Kidney glomerular epithelial cell (primary cell): ENCODE results near the gene TMEM169.
"Not testable (repeated sequence)": the region's sequence is repeated elsewhere in the genome, so short reads cannot be mapped to it uniquely, and the experiment has no call there.

ENCODE experiments used
- DNase-seq: peaks from one replicate; lab custom pipeline; 2025; lab: John Stamatoyannopoulos, UW

Gene TMEM169

DNA sequence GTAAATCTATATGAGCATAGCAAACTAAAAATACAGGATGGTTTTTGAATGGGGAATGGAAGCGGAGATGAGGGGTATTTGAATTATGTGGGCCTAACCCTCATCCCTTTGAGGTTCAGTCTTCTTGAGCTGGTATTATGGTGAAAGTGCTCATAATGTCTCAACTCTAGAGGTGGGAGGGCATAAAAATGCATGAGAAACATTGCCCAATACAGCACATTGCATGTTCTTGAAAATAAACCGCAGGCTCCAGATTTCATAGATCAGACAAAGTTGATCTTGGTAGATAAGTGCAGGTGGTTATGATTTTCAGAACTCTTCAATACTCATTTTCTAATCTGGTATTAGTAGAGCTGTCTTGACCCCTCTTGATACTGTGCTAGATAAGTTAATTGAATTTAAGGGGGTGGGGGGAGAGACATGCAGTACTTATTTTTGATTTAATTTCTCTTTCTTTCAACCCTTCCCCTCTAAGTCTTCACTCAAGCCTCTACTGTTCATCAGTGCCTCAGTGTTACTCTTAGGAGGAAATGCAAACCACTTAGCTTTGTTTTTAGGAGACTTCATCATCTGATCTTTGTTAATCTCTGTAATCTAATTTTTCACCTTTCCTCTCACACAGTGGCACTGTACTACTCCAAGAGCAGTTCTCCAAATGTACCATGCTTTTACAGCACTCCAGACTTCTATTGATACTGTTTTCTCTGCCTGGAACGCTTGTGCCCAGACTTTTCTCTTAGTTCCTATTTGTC lies 49.6 kb downstream of the TMEM169 start:
- no peak for DNase-seq

DNA sequence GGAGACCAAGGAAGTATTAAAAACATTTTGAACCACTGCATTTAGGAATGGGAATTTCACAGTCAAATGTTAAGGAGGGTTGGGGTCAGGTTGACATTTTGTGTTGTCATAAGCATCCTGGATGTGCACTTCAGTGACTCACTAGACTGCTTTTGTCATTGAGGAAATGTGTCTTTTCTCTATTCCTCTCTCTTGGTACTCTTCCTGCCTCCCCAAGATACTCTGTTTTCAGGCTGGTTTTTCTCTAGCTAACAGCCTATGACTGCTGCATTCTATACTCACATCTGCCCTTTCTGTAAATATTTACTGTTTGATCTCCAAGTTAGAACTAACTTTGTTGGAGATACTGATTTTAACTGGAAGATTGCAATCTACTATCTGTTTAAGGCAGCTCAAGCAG lies 50.9 kb downstream of the TMEM169 start:
- DNase-seq = no peak

DNA sequence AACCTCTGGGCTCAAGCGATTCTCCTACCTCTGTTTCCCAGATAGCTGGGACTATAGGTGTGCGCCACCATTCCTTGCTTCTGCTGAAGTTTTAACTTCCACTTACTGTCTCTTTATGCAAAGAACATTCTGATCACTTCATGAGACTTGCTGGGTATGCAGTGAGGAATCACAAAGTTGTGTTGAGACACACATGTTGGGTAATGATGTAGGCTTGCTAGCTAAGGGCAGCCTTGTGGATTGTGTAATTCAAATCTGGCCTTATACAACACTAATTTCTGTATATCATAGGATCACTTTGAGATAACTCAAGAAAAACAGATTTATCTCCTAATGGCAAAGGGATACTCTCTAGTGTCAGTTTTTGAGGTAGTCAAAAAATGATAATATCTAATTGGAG lies 51.7 kb downstream of the TMEM169 start:
- DNase-seq = no peak

DNA sequence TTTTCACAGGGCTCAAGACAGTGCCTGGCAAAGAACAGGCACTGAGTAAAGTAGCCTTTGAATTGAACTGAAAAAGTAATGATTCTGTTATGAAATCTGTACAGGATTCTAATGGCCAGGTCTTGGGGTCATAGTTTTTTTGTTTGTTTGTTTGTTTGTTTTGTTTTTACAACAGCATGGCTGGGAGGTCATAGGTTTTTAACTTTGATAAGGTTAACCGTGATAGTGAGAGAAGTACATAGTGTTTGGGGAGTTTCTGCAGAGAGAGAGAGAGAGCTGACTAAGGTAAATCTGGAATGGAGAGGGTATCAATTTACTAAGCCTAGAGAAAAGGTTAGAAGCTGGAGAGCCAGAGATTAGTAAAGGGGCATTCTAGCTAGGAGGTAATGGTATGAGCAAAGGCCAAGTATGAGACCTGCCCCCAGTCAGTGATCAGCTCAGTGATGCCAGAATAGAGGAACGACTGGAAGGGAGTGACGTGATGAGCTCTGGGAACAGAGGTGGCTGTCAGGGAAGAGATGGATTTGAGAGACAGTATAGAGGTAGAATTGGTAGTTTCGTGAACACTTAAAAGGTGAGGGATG lies 53.3 kb downstream of the TMEM169 start:
- no peak for DNase-seq

DNA sequence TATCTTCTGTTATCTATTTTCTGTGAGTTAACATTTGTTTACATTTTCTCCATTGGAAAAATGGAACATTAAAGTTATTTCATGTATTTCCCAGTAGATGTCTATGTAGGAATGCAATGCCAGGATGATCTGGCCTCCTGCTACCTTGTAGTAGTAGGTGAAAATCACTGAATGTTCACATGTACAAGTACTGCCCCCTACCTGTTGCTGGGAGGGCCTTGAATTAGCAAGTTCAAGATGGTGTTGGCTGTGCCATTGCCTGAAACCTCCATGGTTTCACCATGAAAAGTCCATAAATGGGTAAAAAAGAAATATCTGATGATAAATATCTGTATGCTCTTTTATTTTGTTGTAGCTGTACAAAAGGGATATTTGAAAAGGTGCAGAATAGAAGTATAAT lies 58.2 kb downstream of the TMEM169 start:
- no peak for DNase-seq

DNA sequence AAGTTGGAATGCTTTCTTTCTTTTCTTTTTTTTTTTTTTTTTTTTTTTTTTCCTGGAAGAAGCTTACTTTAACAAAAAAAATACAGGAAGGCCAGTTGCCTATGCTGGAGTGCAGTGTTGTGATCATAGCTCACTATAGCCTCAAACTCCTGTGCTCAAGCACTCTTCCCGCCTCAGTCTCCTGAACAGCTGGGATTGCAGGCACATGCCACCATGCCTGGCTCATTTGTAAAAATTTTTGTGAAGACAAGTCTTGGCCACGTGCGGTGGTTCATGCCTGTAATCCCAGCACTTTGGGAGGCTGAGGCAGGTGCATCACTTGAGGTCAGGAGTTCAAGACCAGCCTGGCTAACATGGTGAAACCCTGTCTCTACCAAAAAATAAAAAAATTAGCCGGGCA lies 59.8 kb downstream of the TMEM169 start:
- DNase-seq = not testable (repeated sequence)

DNA sequence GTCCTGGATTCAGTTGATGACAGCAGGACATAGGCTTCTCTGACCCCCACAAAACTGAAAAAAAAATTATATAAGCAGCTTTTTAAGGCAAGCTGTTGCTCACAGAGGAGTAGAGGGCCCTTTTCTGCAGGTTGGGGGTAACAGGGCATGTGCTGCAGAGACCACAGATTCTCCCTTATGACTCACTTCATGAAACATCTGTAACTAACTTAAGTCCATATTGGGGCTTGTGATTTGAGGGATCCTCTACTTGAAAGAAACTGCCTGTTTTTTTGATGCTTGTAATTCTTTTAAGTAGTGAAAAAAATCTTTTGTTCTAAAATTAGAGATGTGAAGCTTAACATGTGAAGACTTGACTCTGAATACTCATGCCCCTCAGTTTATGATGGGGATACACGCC lies 60.8 kb downstream of the TMEM169 start:
- no peak for DNase-seq

DNA sequence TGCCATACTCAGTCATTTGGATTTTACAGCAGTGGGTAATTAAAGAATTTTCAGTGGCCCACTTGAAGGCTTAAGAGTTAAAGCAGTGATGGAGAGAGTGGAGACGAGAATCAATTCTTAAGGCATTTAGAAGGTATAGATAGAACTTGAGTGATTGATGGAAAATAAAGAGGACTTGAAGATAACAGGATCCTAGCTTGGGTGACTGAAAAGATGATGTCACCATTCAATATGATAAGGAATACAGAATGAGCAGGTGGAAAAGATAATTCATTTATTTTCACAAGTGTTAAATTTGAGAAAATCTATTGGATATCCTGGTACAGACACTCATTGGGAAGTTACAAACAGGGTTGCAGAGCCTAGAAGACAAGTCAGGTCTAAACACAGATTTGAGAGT lies 62.7 kb downstream of the TMEM169 start:
- DNase-seq = no peak

DNA sequence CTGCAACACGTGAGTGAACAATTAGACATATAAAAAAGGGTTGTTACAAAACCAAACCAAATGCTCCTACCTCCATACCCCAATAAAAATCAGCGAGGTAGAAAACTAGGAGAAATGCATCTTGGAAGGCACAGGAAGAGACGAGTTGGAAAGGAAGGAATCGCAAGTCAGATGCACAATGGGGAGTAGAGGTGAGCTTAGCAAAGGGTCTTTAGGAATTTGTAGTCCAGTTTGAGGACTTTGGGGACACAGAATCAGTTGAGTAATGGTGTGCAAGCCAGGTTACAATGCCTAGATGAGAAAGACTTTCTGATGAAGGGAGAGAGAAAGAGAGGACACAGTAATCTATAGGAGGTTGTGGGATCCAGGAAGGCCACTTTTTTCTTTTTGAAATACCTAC lies 63.1 kb downstream of the TMEM169 start:
- DNase-seq = no peak

DNA sequence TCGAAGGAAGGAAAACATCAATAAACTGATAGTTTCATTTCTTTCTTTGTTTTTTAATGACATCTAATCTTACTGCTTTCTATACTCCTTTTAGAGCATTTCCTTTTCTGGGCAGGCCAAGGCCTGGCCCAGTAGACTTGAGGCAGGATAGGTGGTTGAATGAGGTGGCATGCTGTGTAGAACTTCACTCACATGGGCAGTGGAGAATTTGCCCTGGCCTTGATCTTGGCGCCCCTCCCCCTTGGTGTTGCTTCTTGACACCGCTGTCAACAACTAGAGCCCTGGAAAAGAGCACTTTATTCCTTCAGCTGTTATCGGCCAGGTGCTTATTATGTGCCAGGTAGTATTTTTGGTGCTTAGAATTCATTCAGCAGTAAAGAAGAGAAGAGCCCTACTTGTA lies 64.9 kb downstream of the TMEM169 start:
- DNase-seq = no peak

DNA sequence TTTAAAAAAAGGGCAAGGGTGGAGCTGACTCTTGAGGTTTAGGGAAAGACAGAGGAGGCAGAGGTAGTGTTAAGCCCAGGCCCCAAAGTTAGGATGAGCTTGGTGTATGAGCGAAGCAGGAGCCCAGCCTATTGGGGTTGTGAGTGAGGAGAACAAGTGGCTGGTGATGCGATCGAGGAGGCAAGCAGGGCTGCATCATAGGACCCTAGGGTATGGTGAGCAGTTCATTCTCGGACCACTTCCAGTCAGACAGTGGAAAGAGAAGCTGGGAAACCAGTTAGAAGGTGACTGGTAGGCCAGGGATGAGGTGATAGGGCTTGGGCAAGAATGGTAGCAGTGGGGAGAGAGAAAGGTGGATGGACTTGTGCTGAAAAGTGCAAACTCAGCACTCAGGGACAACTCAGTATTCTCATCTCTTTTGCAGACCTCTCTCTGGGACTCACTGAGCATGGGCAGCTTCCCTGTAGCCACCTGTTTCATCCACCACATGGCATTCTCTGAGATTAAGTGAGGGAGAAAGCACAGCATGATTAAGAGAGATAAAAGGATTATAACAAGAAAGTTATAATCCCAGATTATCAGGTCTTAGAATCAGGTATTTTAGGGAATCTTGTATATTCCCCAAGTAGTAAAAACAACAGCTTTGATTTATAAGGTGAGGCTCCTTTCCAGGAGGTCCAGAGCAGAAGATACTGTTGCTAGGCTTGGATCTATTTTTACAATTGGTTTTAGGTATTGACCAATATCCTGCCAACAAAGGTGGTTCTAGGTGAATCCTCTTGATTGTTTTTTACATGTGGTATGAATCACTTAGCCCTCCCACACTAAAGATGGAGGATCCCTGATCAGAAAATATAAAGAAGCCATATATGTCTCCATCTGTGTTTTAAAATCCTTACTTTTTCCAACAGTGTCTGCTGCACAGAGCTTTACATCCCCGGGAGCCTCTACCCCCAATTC lies 65.7 kb downstream of the TMEM169 start:
- no peak for DNase-seq

DNA sequence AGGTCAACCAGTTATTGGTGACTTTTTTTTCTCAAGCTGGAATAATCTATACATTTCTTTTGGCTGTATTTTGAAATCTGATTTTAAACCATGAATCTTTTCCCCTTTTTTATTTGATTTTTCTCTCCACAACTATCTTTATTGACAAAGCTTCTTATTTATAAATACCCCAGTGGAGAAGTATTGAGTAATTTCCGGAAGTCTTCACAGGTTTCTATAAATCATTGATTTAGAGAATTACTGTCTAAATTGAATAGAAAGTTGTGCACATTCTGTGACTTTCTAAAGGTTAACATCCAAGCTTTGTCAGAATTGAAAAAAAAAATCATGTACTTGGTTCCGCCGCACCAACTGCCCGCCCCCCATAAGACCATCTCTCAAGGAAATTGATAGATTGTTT lies 67.3 kb downstream of the TMEM169 start:
- DNase-seq = no peak

DNA sequence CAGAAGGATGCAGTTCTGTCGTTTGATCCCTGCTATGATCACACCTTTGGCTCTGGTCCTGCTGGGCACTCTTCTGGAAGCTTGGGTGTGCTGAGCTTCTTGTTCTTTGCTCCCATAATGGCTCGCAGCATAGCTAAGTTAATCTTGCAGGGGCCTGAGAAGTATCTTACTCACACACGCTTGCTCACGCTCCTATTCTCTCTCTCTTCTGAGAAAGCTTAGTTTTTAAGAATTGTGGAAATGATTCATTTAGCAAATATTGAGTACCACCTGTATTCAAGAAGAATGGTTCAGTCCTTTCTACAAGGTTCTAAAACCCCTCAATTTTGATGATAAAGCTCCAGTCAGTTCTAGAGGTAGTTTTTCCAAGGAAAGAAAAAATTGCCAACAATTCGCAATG lies 68.0 kb downstream of the TMEM169 start:
- no peak for DNase-seq

DNA sequence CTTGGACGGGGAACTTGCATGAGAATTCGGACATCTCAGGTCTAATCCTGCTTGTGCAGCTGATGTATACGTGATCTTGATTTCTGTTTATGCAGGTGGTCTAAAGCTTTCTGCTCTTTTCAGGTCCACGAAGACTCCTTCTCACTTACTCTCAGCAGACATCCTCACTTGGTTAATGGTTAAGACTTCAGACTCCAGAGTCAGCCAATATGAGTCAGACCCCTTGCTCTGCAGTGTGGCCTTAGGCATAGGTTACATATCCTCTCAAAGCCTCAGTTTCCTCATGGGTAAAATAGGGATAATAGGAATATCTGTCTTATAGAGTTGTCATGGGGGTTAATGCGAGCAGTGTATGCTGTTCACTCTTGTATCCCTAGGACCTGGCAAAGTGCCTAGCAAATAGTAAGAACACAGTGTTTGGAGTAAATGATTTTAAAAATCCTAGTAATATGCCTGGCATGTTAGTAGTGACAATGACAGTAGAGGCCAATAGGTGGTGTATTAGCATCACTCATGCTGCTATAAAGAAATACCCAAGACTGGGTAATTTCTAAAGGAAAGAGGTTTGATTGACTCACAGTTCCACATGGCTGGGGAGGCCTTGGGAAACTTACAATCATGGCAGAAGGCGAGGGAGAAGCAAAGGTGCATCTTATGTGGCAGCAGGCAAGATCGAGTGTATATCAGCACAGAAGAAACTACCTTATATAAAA lies 69.8 kb downstream of the TMEM169 start:
- peak; percentile 12 for DNase-seq
